WI38 (cell line): ENCODE results near the gene MS4A1.

Experiments used
- H3K4me3 ChIP-seq: 2 replicates; pipeline ENCODE4 v1.5.1; 2011; ENCODE audit warnings: low read depth, mild to moderate bottlenecking, control low read depth, low read length
- CTCF ChIP-seq: IDR thresholded peaks from 2 replicates; pipeline ENCODE4 v1.5.1; 2012; ENCODE audit warnings: low read depth, mild to moderate bottlenecking, control low read depth, low read length

The MS4A1 gene

GRCh38 chr11:60477035-60477445 is 21.4 kb downstream of the MS4A1 start:
- H3K4me3 ChIP-seq: no peak overlapping the region
- no peak for TF ChIP-seq CTCF

- TF ChIP-seq CTCF: no peak
- no peak overlapping the region for H3K4me3 ChIP-seq
Measured at GRCh38 chr11:60482361-60482760, 26.7 kb downstream of the MS4A1 start.

GRCh38 chr11:60485987-60486386 is 30.3 kb downstream of the MS4A1 start:
- TF ChIP-seq CTCF: no peak

GRCh38 chr11:60492488-60493009 is 36.9 kb downstream of the MS4A1 start, which contains the start of gene MS4A12:
TSS of gene MS4A12 (plus strand) at chr11:60492778. CDS start at chr11:60497319, 4,541 bp downstream.
- H3K4me3 ChIP-seq: no peak within 1 kb of the TSS
- TF ChIP-seq CTCF: no peak

More at GRCh38 chr11:60485987-60486386, 30.3 kb downstream of the MS4A1 start:
- H3K4me3 ChIP-seq: no peak overlapping the region

- TF ChIP-seq CTCF: no peak
- no peak overlapping the region for H3K4me3 ChIP-seq
Measured at GRCh38 chr11:60493454-60493853, 37.8 kb downstream of the MS4A1 start.

GRCh38 chr11:60498399-60498798 is 42.8 kb downstream of the MS4A1 start:
- no peak overlapping the region for H3K4me3 ChIP-seq
- TF ChIP-seq CTCF: no peak

- TF ChIP-seq CTCF: no peak
- H3K4me3 ChIP-seq: no peak overlapping the region
Measured at GRCh38 chr11:60498853-60499252, 43.2 kb downstream of the MS4A1 start.
